Endothelial cell of umbilical vein (primary cell): ENCODE measurements around the gene MAN2B2.

Experiments used
- EZH2 ChIP-seq: IDR thresholded peaks from 2 replicates; pipeline ENCODE4 v1.6.1; 2012; ENCODE audit warnings: borderline replicate concordance, low read depth, mild to moderate bottlenecking, moderate library complexity, low read length, inconsistent platforms; ENCODE audit not compliant: severe bottlenecking
- FOS ChIP-seq: IDR thresholded peaks from 2 replicates; pipeline ENCODE4 v1.6.1; 2011; ENCODE audit warnings: mild to moderate bottlenecking, low read length, moderate library complexity, borderline replicate concordance; ENCODE audit not compliant: insufficient read depth
- GATA2 ChIP-seq: IDR thresholded peaks from 2 replicates; pipeline ENCODE4 v1.7.0; 2011; ENCODE audit warnings: low read depth, mild to moderate bottlenecking, moderate library complexity, mixed read lengths, low read length; ENCODE audit not compliant: insufficient read length, insufficient read depth
- MYC ChIP-seq: IDR thresholded peaks from one replicate; pipeline ENCODE4 v1.6.1; 2011; ENCODE audit warnings: mild to moderate bottlenecking, low read depth, low read length
- POLR2A ChIP-seq: IDR thresholded peaks from 2 replicates; pipeline ENCODE4 v1.6.1; 2012; ENCODE audit warnings: low read depth, mild to moderate bottlenecking, control low read depth, low read length
- POLR2AphosphoS5 ChIP-seq: IDR thresholded peaks from 2 replicates; pipeline ENCODE4 v1.6.1; 2012; ENCODE audit warnings: low read depth, mild to moderate bottlenecking, control low read depth, low read length, moderate library complexity; ENCODE audit not compliant: insufficient read depth
- TF ChIP-seq, protein P1 (sequence below): IDR thresholded peaks from 2 replicates; pipeline ENCODE4 v1.6.1; 2011; ENCODE audit not compliant: insufficient read depth, insufficient read length
- TF ChIP-seq, protein P2 (sequence below), 2 donors: IDR thresholded peaks; 1 replicate in 1 of 2; 2 replicates in 1 of 2; pipeline ENCODE4 v1.5.1; 2011; ENCODE audit warnings: low read length in 2 of 2, mild to moderate bottlenecking in 2 of 2, moderate library complexity in 2 of 2, control low read depth in 1 of 2, inconsistent platforms in 1 of 2, low read depth in 1 of 2; ENCODE audit not compliant: insufficient read depth in 1 of 2; ENCODE audit errors: extremely low read depth in 1 of 2

DNA sequence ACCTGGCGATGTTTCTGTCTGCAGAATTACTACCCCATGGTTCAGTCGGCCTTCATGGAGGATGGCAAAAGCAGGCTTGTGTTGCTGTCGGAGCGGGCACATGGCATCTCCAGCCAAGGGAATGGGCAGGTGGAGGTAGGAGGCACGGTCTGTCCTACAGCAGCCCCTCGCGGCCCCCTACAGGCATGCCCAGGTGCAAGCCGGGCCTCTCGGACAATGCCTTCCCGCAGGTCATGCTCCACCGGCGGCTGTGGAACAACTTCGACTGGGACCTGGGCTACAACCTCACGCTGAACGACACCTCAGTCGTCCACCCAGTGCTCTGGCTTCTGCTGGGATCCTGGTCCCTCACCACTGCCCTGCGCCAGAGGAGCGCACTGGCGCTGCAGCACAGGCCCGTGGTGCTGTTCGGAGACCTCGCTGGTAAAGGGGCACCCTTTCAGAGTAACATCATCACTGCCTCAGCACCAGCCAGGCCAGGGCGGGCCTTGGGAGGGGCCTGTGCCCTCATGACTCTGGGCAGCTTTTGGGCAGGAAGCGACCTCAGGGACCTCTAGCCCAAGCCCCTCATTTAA is 36.0 kb downstream of the MAN2B2 start:
- TF ChIP-seq, protein P1, sequence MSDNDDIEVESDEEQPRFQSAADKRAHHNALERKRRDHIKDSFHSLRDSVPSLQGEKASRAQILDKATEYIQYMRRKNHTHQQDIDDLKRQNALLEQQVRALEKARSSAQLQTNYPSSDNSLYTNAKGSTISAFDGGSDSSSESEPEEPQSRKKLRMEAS, result no peak
- TF ChIP-seq, protein P2, sequence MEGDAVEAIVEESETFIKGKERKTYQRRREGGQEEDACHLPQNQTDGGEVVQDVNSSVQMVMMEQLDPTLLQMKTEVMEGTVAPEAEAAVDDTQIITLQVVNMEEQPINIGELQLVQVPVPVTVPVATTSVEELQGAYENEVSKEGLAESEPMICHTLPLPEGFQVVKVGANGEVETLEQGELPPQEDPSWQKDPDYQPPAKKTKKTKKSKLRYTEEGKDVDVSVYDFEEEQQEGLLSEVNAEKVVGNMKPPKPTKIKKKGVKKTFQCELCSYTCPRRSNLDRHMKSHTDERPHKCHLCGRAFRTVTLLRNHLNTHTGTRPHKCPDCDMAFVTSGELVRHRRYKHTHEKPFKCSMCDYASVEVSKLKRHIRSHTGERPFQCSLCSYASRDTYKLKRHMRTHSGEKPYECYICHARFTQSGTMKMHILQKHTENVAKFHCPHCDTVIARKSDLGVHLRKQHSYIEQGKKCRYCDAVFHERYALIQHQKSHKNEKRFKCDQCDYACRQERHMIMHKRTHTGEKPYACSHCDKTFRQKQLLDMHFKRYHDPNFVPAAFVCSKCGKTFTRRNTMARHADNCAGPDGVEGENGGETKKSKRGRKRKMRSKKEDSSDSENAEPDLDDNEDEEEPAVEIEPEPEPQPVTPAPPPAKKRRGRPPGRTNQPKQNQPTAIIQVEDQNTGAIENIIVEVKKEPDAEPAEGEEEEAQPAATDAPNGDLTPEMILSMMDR (IDR thresholded peaks at IDR 0.05; ENCODE audit: extremely low read depth in 1 of 2, insufficient read depth in 1 of 2, low read depth in 1 of 2, low read length in 2 of 2), result no peak
- TF ChIP-seq POLR2A (no peak), POLR2AphosphoS5 (no peak), EZH2 (no peak), GATA2 (no peak), FOS (no peak), MYC (no peak)
